GM19455 (cell line): ENCODE measurements around the gene SYVN1.
"Not testable (repeated sequence)": the region's sequence is repeated elsewhere in the genome, so short reads cannot be mapped to it uniquely, and the experiment has no call there.

Experiments
- ATAC-seq: cut with Tn5 transposase; IDR thresholded peaks from one replicate; pipeline ENCODE4 v1.9.1; 2021; ENCODE audit not compliant: unreplicated experiment

SYVN1 gene

GRCh38 chr11:65127473-65128181 lies 6.7 kb downstream of the SYVN1 start:
- no peak for ATAC-seq

GRCh38 chr11:65126624-65127274 lies 7.6 kb downstream of the SYVN1 start:
- ATAC-seq: no peak

GRCh38 chr11:65125197-65126056 lies 8.9 kb downstream of the SYVN1 start:
- ATAC-seq: no peak

- ATAC-seq: no peak
Measured at GRCh38 chr11:65124480-65125196, 9.7 kb downstream of the SYVN1 start.

- peak; percentile 56 for ATAC-seq
Measured at GRCh38 chr11:65121865-65122696, 12.2 kb downstream of the SYVN1 start, which contains the start of the genes FAU and MRPL49. TSS of gene FAU (minus strand) at chr11:65122134. CDS start at chr11:65121813, 321 bp downstream. TSS of gene MRPL49 (plus strand) at chr11:65122321. CDS start at chr11:65122347, 26 bp downstream.

GRCh38 chr11:65121447-65121864 lies 12.9 kb downstream of the SYVN1 start:
- no peak for ATAC-seq

- ATAC-seq: no peak
Measured at GRCh38 chr11:65120831-65121230, 13.5 kb downstream of the SYVN1 start.

GRCh38 chr11:65119670-65119995 lies 14.7 kb downstream of the SYVN1 start:
- no peak for ATAC-seq

- not testable (repeated sequence) for ATAC-seq
Measured at GRCh38 chr11:65118891-65119669, 15.2 kb downstream of the SYVN1 start.

- ATAC-seq: no peak
Measured at GRCh38 chr11:65118097-65118837, 16.1 kb downstream of the SYVN1 start.

GRCh38 chr11:65117206-65118096 lies 16.9 kb downstream of the SYVN1 start, which contains the start of gene ZNHIT2:
TSS of gene ZNHIT2 (minus strand) at chr11:65117701. CDS start at chr11:65117653, 48 bp downstream.
- ATAC-seq: peak; percentile 48

GRCh38 chr11:65116370-65117205 lies 17.7 kb downstream of the SYVN1 start:
- ATAC-seq: no peak

GRCh38 chr11:65115361-65116082 lies 18.8 kb downstream of the SYVN1 start:
- no peak for ATAC-seq

GRCh38 chr11:65114538-65115171 lies 19.7 kb downstream of the SYVN1 start:
- no peak for ATAC-seq

- no peak for ATAC-seq
Measured at GRCh38 chr11:65113839-65114238, 20.5 kb downstream of the SYVN1 start.
